Transverse colon (tissue), 4 donors: ENCODE data around the gene OR4B1. TPM values are rescaled to one million over a fixed set of nuclear protein-coding genes. Genes with fewer than 3 reads are reported as not detected.
"Not testable (repeated sequence)": the region's sequence is repeated elsewhere in the genome, so short reads cannot be mapped to it uniquely, and the experiment has no call there.

Experiments used
- DNase-seq: peaks from one replicate; pipeline ENCODE4 v3.0.0-alpha.2; 2019
- H3K27ac ChIP-seq, 4 donors: fragments of 200-600 bp; sonication (generic); 2 replicates each; pipeline ENCODE4 v1.5.1; 2016 to 2018; ENCODE audit warnings: inconsistent platforms in 4 of 4
- H3K27me3 ChIP-seq: fragments of 200-600 bp; sonication (generic); 2 replicates; pipeline ENCODE4 v1.5.1; 2017; ENCODE audit warnings: inconsistent platforms
- H3K36me3 ChIP-seq, 4 donors: fragments of 200-600 bp; sonication (generic); 2 replicates each; pipeline ENCODE4 v1.5.1; 2017 to 2019; ENCODE audit warnings: inconsistent platforms in 4 of 4
- H3K4me1 ChIP-seq, 4 donors: fragments of 200-600 bp; sonication (generic); 2 replicates each; pipeline ENCODE4 v1.5.1; 2017 to 2020; ENCODE audit warnings: inconsistent platforms in 4 of 4
- H3K4me3 ChIP-seq, 4 donors: fragments of 200-600 bp; sonication (generic); 1 replicate in 1 of 4; 2 replicates in 3 of 4; pipeline versions ENCODE4 v1.5.1 to v1.6.1; 2017 to 2019; ENCODE audit warnings: inconsistent platforms in 4 of 4
- H3K9me3 ChIP-seq, 2 donors: fragments of 200-600 bp; sonication (generic); 2 replicates each; pipeline ENCODE4 v1.5.1; 2017 to 2019; ENCODE audit warnings: inconsistent platforms in 2 of 2
- EP300 ChIP-seq: sonication (generic); formaldehyde crosslinking; IDR thresholded peaks from one replicate; pipeline ENCODE4 v1.6.1; 2017; ENCODE audit warnings: antibody characterized with exemption, low read depth
- POLR2A ChIP-seq: fragments of 450-650 bp; IDR thresholded peaks from one replicate; pipeline ENCODE4 v1.6.1; 2016; ENCODE audit warnings: antibody characterized with exemption, mild to moderate bottlenecking, moderate library complexity
- POLR2AphosphoS5 ChIP-seq, 3 donors: sonication (generic); formaldehyde crosslinking; IDR thresholded peaks; one replicate each; pipeline ENCODE4 v1.6.1; 2016; ENCODE audit warnings: antibody characterized with exemption in 3 of 3
- WGBS, 2 donors: methylation state at CpG; one replicate each; pipeline ENCODE4 v1.1.5; 2018; ENCODE audit warnings: low coverage in 1 of 2; 5-methylcytosine and 5-hydroxymethylcytosine counted together
- in situ Hi-C, 4 donors: fragments of 200-750 bp; cut with MboI; loops; one replicate each; pipeline versions ENCODE4 v1.15.0 to v1.15.1; 2017; ENCODE audit warnings: low sequenced_read_pairs in 3 of 4, low pct_ligation_motif_present in 1 of 4, low pct_unique_long_range_greater_than_20kb in 1 of 4
- intact Hi-C: fragments of 100-400 bp; cut with DNase I; formaldehyde crosslinking; loops from one replicate; pipeline ENCODE4 v1.15.1; 2023; ENCODE audit warnings: low total_unique reads
- total RNA-seq, 4 donors: library from RNA; depleted of rRNA; stranded (reverse); fragments of >200 nt; gene quantifications; one replicate each; pipeline ENCODE4 v1.1.0, GENCODE V29; 2016
- TF ChIP-seq, protein P1 (sequence below), 5 experiments: fragments of 200-600 bp in 3 of 5; fragments of 450-650 bp in 2 of 5; sonication (generic) in 3 of 5; IDR thresholded peaks; 1 replicate in 2 of 5; 2 replicates in 3 of 5; pipeline ENCODE4 v1.5.1; 2016 to 2017; ENCODE audit warnings: antibody characterized with exemption in 5 of 5, inconsistent platforms in 3 of 5, mild to moderate bottlenecking in 2 of 5, moderate library complexity in 1 of 5

OR4B1 gene
- total RNA-seq, 4 donors from 2014 or later: not detected

DNA sequence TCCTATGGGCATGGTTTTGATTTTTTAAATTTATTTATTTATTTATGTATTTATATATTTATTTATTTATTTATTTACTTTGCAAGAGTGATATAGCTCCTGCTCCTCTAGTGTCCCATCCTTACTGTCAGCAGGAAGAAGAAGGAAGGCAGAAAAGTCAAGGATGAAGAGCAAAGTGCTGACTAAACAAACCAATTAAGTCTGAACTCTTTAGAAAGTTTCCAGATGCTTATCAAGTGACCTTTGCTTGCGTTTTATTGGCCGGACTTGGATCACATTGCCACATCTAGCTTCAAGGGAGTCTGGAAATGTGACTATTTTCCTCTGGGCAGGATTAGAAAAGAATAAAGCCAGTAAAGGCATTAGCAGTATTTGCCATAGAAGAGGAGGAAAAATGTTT is 8.7 kb upstream of the OR4B1 start:
- H3K27ac ChIP-seq: no peak overlapping the region
- H3K4me3 ChIP-seq: no peak overlapping the region
- DNase-seq: no peak
- in situ Hi-C loops (no loop called here), intact Hi-C loops (no loop called here)
- no peaks in the 10 kb centered on the region for H3K9me3 ChIP-seq
- H3K4me1 ChIP-seq: no peaks in the 10 kb centered on the region
- no peaks in the 10 kb centered on the region for H3K36me3 ChIP-seq
- 83 to 93% methylated on average over 2 of the region's 2 CpGs for WGBS, 2 donors
- no peak for TF ChIP-seq EP300
- TF ChIP-seq, protein P1, sequence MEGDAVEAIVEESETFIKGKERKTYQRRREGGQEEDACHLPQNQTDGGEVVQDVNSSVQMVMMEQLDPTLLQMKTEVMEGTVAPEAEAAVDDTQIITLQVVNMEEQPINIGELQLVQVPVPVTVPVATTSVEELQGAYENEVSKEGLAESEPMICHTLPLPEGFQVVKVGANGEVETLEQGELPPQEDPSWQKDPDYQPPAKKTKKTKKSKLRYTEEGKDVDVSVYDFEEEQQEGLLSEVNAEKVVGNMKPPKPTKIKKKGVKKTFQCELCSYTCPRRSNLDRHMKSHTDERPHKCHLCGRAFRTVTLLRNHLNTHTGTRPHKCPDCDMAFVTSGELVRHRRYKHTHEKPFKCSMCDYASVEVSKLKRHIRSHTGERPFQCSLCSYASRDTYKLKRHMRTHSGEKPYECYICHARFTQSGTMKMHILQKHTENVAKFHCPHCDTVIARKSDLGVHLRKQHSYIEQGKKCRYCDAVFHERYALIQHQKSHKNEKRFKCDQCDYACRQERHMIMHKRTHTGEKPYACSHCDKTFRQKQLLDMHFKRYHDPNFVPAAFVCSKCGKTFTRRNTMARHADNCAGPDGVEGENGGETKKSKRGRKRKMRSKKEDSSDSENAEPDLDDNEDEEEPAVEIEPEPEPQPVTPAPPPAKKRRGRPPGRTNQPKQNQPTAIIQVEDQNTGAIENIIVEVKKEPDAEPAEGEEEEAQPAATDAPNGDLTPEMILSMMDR (IDR thresholded peaks at IDR 0.05): no peak
- TF ChIP-seq POLR2A: no peak
- no peak for TF ChIP-seq POLR2AphosphoS5 (IDR thresholded peaks at IDR 0.05)
- no peaks in the 10 kb centered on the region for H3K27me3 ChIP-seq

DNA sequence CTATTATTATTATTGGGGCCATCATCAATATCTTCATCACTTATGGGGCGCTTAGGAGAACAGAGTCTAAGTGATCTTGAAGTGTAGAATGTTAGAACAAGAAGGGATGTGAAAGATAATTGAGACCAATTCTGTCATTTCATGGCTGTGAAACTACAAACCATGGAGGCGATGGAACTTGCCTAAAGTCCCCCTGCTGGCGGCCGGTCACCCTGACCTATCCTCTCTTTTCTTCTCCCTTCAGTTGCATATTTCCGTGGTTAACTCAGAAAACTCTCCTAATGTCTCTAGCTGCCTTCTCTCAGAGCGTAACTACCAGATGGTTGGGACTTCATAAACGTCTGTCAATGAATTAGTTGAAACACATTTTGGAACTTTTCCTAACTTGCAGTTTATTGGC is 6.6 kb upstream of the OR4B1 start:
- in situ Hi-C loops (loop anchor here in 1 of 4 donors (10.0 kb wide), 1 partner anchor 65 kb away; no protein-coding TSS in a partner anchor), intact Hi-C loops (no loop called here)
- DNase-seq: no peak
- 38 to 45% methylated on average over 7 of the region's 7 CpGs for WGBS, 2 donors
- no peaks in the 10 kb centered on the region for H3K36me3 ChIP-seq
- H3K4me1 ChIP-seq: no peaks in the 10 kb centered on the region
- H3K9me3 ChIP-seq: no peaks in the 10 kb centered on the region
- TF ChIP-seq, protein P1 (IDR thresholded peaks at IDR 0.05): peak in 1 of 5 experiments; percentile 6
- no peak for TF ChIP-seq POLR2A
- TF ChIP-seq POLR2AphosphoS5 (IDR thresholded peaks at IDR 0.05): no peak
- TF ChIP-seq EP300: no peak
- no peak overlapping the region for H3K4me3 ChIP-seq
- H3K27me3 ChIP-seq: no peaks in the 10 kb centered on the region
- H3K27ac ChIP-seq: no peak overlapping the region

DNA sequence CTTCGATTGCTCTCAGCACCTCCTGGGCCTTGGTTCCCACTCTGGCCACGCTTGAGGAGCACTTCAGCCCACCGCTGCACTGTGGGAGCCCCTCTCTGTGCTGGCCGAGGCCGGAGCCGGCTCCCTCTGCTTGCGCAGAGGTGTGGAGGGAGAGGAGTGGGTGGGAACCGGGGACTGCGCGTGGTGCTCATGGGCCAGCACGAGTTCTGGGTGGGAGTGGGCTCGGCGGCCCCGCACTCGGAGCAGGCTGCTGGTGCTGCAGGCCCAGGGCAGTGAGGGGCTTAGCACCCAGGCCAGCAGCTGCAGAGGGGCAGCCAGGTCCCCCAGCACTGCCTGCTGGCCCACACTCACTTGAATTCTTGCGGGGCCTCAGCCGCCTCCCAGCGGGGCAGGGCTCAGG is 12.2 kb downstream of the OR4B1 start:
- in situ Hi-C loops: no loop called here
- no peak for DNase-seq
- Histone ChIP-seq H3K36me3 (no peaks in the 10 kb centered on the region), H3K27ac (no peak overlapping the region), H3K9me3 (no peaks in the 10 kb centered on the region), H3K27me3 (no peaks in the 10 kb centered on the region), H3K4me1 (no peaks in the 10 kb centered on the region), H3K4me3 (no peak overlapping the region)
- intact Hi-C loops: no loop called here
- WGBS, 2 donors: 79% methylated on average over 16 of the region's 18 CpGs; no CpG with 5 or more reads in 1 of the 2 donors
- TF ChIP-seq POLR2A: no peak
- no peak for TF ChIP-seq EP300
- TF ChIP-seq, protein P1 (IDR thresholded peaks at IDR 0.05): no peak
- TF ChIP-seq POLR2AphosphoS5 (IDR thresholded peaks at IDR 0.05): no peak

DNA sequence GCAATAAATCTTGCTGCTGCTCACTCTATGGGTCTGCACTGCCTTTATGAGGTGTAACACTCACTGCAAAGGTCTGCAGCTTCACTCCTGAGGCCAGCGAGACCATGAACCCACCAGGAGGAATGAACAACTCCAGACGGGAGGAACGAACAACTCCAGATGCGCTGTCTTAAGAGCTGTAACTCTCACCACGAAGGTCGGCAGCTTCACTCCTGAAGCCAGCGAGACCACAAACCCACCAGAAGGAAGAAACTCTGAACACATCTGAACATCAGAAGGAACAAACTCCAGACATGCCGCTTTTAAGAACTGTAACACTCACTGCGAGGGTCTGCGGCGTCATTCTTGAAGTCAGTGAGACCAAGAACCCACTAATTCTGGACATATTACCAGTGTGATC is 13.4 kb downstream of the OR4B1 start:
- H3K27me3 ChIP-seq, H3K4me3 ChIP-seq, H3K4me1 ChIP-seq, intact Hi-C loops, DNase-seq, H3K9me3 ChIP-seq, in situ Hi-C loops, H3K36me3 ChIP-seq, H3K27ac ChIP-seq: not testable (repeated sequence)
- 85% methylated on average over 11 of the region's 11 CpGs; no CpG with 5 or more reads in 1 of the 2 donors for WGBS, 2 donors

DNA sequence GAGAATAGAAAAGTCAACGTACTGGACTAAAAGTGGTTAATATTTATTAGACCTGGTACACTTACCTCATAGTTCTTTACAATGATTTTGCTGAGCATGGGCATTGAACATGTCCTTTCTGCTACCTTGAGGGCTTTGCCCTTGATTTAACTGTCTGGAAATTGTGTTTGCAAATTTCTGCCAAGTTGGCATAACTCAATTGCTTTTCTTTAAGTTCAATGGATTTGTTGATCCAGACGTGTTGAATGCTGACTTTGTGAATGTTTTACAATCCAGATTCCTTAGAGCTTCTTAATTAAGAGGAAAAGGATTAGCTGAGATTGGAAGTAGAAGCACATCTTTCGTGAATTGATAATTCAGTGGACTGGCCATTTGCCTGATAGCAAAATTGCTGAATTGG is 21.1 kb downstream of the OR4B1 start:
- Histone ChIP-seq H3K36me3 (no peaks in the 10 kb centered on the region), H3K4me1 (no peaks in the 10 kb centered on the region), H3K27me3 (no peaks in the 10 kb centered on the region), H3K27ac (no peak overlapping the region), H3K9me3 (no peaks in the 10 kb centered on the region), H3K4me3 (no peak overlapping the region)
- in situ Hi-C loops: no loop called here
- 31 to 39% methylated on average over 3 of the region's 3 CpGs for WGBS, 2 donors
- intact Hi-C loops: no loop called here
- no peak for DNase-seq
- TF ChIP-seq EP300: no peak
- TF ChIP-seq, protein P1 (IDR thresholded peaks at IDR 0.05): no peak
- TF ChIP-seq POLR2A: no peak
- TF ChIP-seq POLR2AphosphoS5 (IDR thresholded peaks at IDR 0.05): no peak
